ENCODE results near the gene SLC34A3.

SLC34A3 gene

GRCh38 chr9:137275588-137276472 lies 45.1 kb downstream of the SLC34A3 start:
- no peak for DNase-seq (ENCODE audit: low read depth)

- no peak for DNase-seq (ENCODE audit: low read depth)
Observed at GRCh38 chr9:137276473-137277328, 46.0 kb downstream of the SLC34A3 start.

GRCh38 chr9:137277329-137278041 lies 46.8 kb downstream of the SLC34A3 start, which contains the start of gene TOR4A:
TSS of gene TOR4A (plus strand) at chr9:137277726. CDS start at chr9:137278690, 964 bp downstream.
- no peak for DNase-seq (ENCODE audit: low read depth)

- no peak for DNase-seq (ENCODE audit: low read depth)
Observed at GRCh38 chr9:137278061-137278701, 47.5 kb downstream of the SLC34A3 start.

- DNase-seq (ENCODE audit: low read depth), result no peak
Observed at GRCh38 chr9:137278721-137279711, 48.3 kb downstream of the SLC34A3 start.

GRCh38 chr9:137279741-137280473 lies 49.2 kb downstream of the SLC34A3 start:
- no peak for DNase-seq (ENCODE audit: low read depth)

- no peak for DNase-seq (ENCODE audit: low read depth)
Observed at GRCh38 chr9:137280474-137281344, 50.0 kb downstream of the SLC34A3 start.

- DNase-seq (ENCODE audit: low read depth), result no peak
Observed at GRCh38 chr9:137281345-137282116, 50.8 kb downstream of the SLC34A3 start.

Measured in T follicular helper cell (primary cell).